Peyer's patch (tissue), 4 donors: ENCODE measurements around the gene UBAP1. TPM values are rescaled to one million over a fixed set of nuclear protein-coding genes. Genes with fewer than 3 reads are reported as not detected.

Experiments used
- DNase-seq, 3 donors: peaks; one replicate each; pipeline ENCODE4 v3.0.0-alpha.2; 2017 to 2019
- H3K27ac ChIP-seq, 4 donors: fragments of 200-600 bp; sonication (generic); one replicate each; pipeline ENCODE4 v1.5.1; 2016 to 2019
- H3K27me3 ChIP-seq, 2 donors: fragments of 200-600 bp; sonication (generic); one replicate each; pipeline ENCODE4 v1.5.1; 2019
- H3K36me3 ChIP-seq, 3 donors: fragments of 200-600 bp; sonication (generic); one replicate each; pipeline ENCODE4 v1.5.1; 2016 to 2019
- H3K4me1 ChIP-seq, 4 donors: fragments of 200-600 bp; sonication (generic); one replicate each; pipeline ENCODE4 v1.5.1; 2016 to 2019
- H3K4me3 ChIP-seq, 4 donors: fragments of 200-600 bp; sonication (generic); 1 replicate in 3 of 4; 2 replicates in 1 of 4; pipeline ENCODE4 v1.5.1; 2016 to 2019; ENCODE audit warnings: mild to moderate bottlenecking in 1 of 4
- H3K9me3 ChIP-seq, 4 donors: fragments of 200-600 bp; sonication (generic); one replicate each; pipeline ENCODE4 v1.5.1; 2016 to 2019; ENCODE audit warnings: mild to moderate bottlenecking in 1 of 4
- POLR2A ChIP-seq, 2 donors: fragments of 450-650 bp; IDR thresholded peaks; one replicate each; pipeline ENCODE4 v1.5.1; 2017; ENCODE audit warnings: antibody characterized with exemption in 2 of 2, mild to moderate bottlenecking in 2 of 2, moderate library complexity in 2 of 2
- total RNA-seq, 4 donors: library from RNA; depleted of rRNA; stranded (reverse); fragments of >200 nt; gene quantifications; one replicate each; pipeline ENCODE4 v1.1.0, GENCODE V29; 2016
- TF ChIP-seq, protein P1 (sequence below), 6 experiments: fragments of 450-650 bp in 4 of 6; fragments of 200-600 bp in 2 of 6; sonication (generic) in 1 of 6; IDR thresholded peaks; one replicate each; pipeline ENCODE4 v1.5.1; 2017 to 2019; ENCODE audit warnings: antibody characterized with exemption in 6 of 6, mild to moderate bottlenecking in 3 of 6, moderate library complexity in 1 of 6

Gene UBAP1
- total RNA-seq, 4 donors from 2014 or later, result 19.8 to 40.2 (median 31.6) TPM

DNA sequence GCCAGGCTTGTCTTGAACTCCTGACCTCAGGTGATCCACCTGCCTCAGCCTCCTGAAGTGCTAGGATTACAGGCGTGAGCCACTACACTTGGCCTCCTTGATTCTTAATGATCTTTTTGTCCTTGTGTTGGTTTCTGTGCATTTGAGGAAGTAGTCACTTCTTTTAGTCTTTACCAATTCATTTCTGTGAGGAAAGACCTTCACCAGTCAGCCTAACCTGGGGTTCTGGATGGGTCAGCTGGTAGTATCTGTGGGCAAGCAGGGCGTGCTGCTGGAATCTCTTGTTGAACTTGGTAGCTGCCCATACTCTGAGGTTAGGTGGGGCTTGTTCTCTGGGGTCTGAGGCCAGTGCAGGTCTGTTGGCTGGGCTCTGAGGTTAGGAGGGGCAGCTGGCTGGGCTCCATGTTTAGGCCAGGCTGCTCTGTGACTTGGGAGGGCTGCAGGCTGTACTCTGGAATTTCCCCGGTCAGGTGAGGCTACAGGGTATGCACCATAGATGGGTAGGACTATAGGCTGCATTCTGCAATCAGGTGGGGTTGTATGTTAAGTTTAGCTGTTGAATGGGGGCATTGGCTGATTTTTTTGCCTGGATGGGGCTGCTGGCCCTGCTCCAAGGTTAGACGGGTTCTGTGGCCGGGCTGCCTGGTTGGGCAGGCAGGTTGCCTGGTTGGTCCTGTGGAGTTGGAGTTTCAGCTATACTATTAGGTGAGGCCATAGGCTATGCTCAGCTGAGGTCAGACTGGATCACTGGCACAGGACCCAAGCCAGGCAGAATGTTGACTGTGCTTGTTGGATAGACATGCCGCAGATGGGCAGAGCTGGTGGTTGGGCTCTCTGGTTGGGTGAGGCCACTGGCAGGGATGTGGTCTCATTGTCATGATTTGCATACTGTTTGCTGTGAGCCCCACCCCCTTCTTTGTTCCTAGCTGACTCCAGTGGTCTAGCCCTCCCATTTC lies 19.2 kb downstream of the UBAP1 start:
- no peak for DNase-seq
- no peaks in the 10 kb centered on the region for H3K27me3 ChIP-seq
- no peak overlapping the region for H3K4me3 ChIP-seq
- H3K9me3 ChIP-seq, result no peaks in the 10 kb centered on the region
- H3K36me3 ChIP-seq, result peaks cover 0 to 15% (median 0%) of the 10 kb centered on the region in 3 donors
- peaks cover 0 to 2% (median 0%) of the 10 kb centered on the region in 4 donors for H3K4me1 ChIP-seq
- H3K27ac ChIP-seq, result no peak overlapping the region
- TF ChIP-seq POLR2A (IDR thresholded peaks at IDR 0.05), result no peak
- TF ChIP-seq, protein P1, sequence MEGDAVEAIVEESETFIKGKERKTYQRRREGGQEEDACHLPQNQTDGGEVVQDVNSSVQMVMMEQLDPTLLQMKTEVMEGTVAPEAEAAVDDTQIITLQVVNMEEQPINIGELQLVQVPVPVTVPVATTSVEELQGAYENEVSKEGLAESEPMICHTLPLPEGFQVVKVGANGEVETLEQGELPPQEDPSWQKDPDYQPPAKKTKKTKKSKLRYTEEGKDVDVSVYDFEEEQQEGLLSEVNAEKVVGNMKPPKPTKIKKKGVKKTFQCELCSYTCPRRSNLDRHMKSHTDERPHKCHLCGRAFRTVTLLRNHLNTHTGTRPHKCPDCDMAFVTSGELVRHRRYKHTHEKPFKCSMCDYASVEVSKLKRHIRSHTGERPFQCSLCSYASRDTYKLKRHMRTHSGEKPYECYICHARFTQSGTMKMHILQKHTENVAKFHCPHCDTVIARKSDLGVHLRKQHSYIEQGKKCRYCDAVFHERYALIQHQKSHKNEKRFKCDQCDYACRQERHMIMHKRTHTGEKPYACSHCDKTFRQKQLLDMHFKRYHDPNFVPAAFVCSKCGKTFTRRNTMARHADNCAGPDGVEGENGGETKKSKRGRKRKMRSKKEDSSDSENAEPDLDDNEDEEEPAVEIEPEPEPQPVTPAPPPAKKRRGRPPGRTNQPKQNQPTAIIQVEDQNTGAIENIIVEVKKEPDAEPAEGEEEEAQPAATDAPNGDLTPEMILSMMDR (IDR thresholded peaks at IDR 0.05), result no peak

DNA sequence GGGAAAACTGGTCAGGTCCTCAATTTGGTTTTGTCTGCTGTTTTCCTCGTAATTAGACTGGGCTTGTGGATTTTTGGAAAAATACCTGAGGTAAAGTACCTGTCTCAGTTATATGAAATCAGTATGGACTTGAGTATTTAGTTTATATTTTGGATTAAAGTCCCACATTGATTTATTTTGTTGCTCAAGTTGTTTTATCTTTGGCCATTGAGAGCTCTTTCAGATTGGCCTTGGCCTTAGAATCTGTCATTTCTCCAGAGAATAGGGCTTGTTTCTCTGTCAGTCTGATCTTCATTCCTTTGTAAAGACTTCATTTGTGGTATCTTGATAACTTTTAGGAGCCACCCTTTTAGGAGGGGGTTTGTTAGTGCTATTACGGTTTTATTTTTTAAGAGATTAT lies 21.2 kb downstream of the UBAP1 start:
- Histone ChIP-seq H3K27me3 (no peaks in the 10 kb centered on the region), H3K4me3 (no peak overlapping the region), H3K27ac (no peak overlapping the region), H3K36me3 (peaks cover 0 to 15% (median 0%) of the 10 kb centered on the region in 3 donors), H3K9me3 (no peaks in the 10 kb centered on the region), H3K4me1 (peaks cover 0 to 10% (median 0%) of the 10 kb centered on the region in 4 donors)
- no peak for DNase-seq
- TF ChIP-seq, protein P1 (IDR thresholded peaks at IDR 0.05), result no peak
- no peak for TF ChIP-seq POLR2A (IDR thresholded peaks at IDR 0.05)

DNA sequence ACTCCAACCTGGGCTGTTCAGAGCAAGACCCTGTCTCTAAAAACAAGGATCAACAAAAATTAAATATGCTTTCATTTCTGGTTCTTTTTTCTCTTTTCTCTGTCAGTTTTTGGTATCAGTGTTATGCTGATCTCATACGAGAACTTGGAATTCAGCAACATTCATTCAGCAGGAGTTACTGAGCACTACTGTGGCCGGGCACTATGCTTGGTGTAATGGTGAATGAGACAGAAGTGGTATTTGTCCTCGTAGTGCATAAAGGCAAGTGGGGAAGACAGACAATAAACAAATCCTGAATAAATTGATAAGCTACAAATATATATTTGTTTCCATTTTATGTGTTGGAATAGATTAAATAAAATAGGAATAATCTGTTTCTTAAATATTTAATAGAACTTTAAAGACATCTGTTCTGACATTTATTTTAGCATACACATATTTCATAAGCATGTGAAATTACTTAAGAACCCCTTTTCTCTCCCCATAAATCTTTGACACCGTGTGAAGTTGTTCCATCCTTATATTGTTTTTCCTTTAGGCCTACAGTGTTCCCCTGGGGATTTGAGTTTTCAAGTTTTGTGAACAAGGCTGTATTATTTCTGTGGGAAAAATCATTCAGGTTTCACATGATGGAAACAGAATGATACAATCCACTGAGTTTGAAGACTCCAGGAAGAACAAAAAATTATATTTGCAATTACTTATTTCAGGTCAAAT lies 24.6 kb downstream of the UBAP1 start:
- Histone ChIP-seq H3K9me3 (no peaks in the 10 kb centered on the region), H3K27ac (no peak overlapping the region), H3K4me3 (no peak overlapping the region), H3K27me3 (no peaks in the 10 kb centered on the region), H3K36me3 (peaks cover 0 to 15% (median 0%) of the 10 kb centered on the region in 3 donors), H3K4me1 (peaks cover 0 to 10% (median 0%) of the 10 kb centered on the region in 4 donors)
- no peak for TF ChIP-seq POLR2A (IDR thresholded peaks at IDR 0.05)
- TF ChIP-seq, protein P1 (IDR thresholded peaks at IDR 0.05), result no peak
- no peak for DNase-seq

DNA sequence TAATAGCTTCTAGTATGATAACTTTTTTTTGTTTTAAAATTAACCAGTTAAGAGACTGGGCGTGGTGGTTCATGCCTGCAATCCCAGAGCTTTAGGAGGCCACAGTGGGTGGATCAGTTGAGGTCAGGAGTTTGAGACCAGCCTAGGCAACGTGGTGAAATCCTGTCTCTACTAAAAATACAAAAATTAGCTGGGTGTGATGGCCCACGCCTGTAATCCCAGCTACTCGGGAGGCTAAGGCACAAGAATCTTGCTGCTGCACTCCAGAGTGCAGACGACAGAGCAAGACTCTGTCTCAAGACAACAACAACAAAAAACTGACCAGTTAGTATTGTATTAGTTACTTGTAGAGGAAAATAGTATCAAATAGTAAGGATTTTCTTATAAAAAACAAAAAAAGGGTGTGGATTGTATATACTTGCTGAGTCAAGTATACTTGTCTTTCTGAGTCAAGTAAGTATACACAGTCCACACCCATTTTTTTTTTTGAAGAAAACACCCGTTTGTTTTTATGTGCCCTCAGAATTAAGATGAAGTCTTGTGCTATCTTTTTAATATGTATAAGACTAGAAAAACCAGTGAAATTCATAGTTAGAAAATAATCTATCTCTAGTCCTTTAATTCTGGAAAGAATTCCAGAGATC lies 25.3 kb downstream of the UBAP1 start:
- Histone ChIP-seq H3K27me3 (no peaks in the 10 kb centered on the region), H3K9me3 (no peaks in the 10 kb centered on the region), H3K36me3 (peaks cover 0 to 15% (median 0%) of the 10 kb centered on the region in 3 donors), H3K4me1 (peaks cover 0 to 10% (median 0%) of the 10 kb centered on the region in 4 donors), H3K4me3 (no peak overlapping the region), H3K27ac (no peak overlapping the region)
- TF ChIP-seq, protein P1 (IDR thresholded peaks at IDR 0.05), result no peak
- no peak for TF ChIP-seq POLR2A (IDR thresholded peaks at IDR 0.05)
- DNase-seq, result no peak

DNA sequence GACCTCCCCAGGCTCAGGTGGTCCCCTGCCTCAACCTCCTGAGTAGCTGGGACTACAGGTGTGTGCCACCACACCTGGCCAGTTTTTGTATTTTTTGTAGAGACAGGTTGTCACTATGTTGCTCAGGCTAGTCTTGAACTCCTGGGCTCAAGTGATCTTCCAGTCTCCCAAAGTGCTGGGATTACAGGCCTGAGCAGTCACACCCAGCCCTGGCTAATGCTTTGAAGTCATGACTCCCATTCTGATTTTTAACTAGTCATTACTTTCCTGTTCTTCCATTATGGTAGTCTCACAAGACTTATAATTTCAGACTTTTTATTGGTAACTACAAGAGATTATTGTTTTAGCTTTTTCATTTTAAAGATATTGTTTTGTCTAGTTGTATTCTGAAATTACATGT lies 26.3 kb downstream of the UBAP1 start:
- TF ChIP-seq, protein P1 (IDR thresholded peaks at IDR 0.05), result no peak

More for the DNA sequence above, 26.3 kb downstream of the UBAP1 start:
- H3K27me3 ChIP-seq, result no peaks in the 10 kb centered on the region
- no peak for DNase-seq
- no peak overlapping the region for H3K27ac ChIP-seq
- no peaks in the 10 kb centered on the region for H3K9me3 ChIP-seq
- no peak overlapping the region for H3K4me3 ChIP-seq
- peaks cover 0 to 15% (median 0%) of the 10 kb centered on the region in 3 donors for H3K36me3 ChIP-seq
- peaks cover 0 to 10% (median 0%) of the 10 kb centered on the region in 4 donors for H3K4me1 ChIP-seq
